A172 (cell line): ENCODE measurements around the gene CSNK1A1L. TPM values are rescaled to one million over a fixed set of nuclear protein-coding genes. Genes with fewer than 3 reads are reported as not detected.
A peak's percentile ranks its signal among the peaks of the same experiment; 100 is the strongest.
"Not testable (repeated sequence)": the region's sequence is repeated elsewhere in the genome, so short reads cannot be mapped to it uniquely, and the experiment has no call there.

ENCODE experiments used
- DNase-seq: peaks from one replicate; pipeline ENCODE4 v3.0.0-alpha.2; 2015; ENCODE audit warnings: low spot score
- total RNA-seq: library from RNA; depleted of rRNA; stranded (reverse); fragments of >200 nt; shearing (Covaris generic); gene quantifications from 2 replicates; pipeline ENCODE4 v1.2.3, GENCODE V29; 2014; rRNA removed

The CSNK1A1L gene
- total RNA-seq, 1 experiment from 2014 or later = not detected

DNA sequence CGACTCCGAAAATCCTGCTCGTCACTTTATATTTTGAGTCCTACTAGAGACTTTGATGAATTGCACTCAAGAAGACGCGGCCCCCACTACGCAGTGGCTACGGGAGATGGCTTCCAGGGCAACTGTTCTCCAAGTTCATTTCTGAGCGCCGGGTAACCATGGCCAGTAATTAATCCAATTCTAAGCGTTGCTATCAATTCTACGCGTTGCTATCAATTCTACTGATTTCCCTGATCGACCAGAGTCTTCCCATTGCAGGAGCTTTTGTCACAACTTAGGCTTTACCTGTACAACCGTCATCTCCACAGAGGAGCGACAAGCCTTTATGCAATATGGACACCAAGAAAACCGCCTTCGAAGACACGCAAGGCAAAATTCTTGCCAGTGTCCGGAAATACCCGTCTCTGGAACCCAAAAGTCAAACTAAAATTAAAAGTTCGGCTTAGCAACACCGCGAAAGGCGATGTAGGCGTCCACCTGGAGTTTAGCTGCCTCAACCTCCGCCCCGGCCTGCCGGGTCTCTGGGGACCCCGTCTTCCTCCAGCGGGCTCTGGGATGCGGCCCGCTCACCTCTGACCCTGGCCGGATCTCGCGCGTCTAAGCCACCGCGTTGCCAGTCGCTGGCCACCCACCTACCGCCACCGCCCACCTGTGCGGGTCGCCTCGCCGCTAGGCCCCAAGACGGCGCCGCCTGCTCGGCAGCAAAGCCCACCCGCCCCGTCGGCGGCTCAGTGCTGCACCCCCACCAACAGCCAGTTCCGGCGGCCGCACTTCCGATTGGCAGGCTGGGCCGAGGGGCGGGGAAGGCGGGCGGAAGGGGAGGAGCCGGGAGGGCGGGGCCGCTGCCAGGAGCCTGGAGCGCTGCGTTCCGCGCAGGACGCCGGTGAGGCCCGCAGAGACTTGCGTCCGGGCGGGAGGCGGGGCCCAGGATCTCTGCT lies 46.3 kb downstream of the CSNK1A1L start, which contains the start of gene SUPT20H:
SUPT20H (minus strand) TSS at position 779 of the 938 bp plus-strand sequence. CDS start 8,198 bp downstream, outside the sequence.
- DNase-seq = peak; percentile 65

DNA sequence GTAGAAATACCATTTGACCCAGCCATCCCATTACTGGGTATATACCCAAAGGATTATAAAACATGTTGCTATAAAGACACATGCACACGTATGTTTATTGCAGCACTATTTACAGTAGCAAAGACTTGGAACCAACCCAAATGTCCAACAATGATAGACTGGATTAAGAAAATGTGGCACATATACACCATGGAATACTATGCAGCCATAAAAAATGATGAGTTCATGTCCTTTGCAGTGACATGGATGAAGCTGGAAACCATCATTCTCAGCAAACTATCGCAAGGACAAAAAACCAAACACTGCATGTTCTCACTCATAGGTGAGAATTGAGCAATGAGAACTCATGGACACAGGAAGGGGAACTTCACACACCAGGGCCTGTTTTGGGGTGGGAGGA lies 49.2 kb downstream of the CSNK1A1L start:
- DNase-seq = not testable (repeated sequence)

Other genes starting within 250 kb of the CSNK1A1L start
- 2.1 and 5.2 TPM in 2 replicates for gene SMAD9, start 185.4 kb downstream of the CSNK1A1L start, total RNA-seq
- gene ALG5, start 106.3 kb downstream of the CSNK1A1L start, total RNA-seq = 34.4 and 41.0 TPM in 2 replicates
- gene EXOSC8, start 104.9 kb downstream of the CSNK1A1L start, total RNA-seq = 61.2 and 81.1 TPM in 2 replicates
- gene SUPT20H, start 46.0 kb downstream of the CSNK1A1L start, total RNA-seq = 34.3 and 45.2 TPM in 2 replicates